ENCODE data around the gene RAC2. TPM values are rescaled to one million over a fixed set of nuclear protein-coding genes. Genes with fewer than 3 reads are reported as not detected.

Gene RAC2
- total and polyA plus RNA-seq, 3 donors from 2014 or later: 1.2 to 15.5 (median 10.7) TPM

GRCh38 chr22:37278261-37278660, 34.2 kb upstream of the RAC2 start:
- no peak for TF ChIP-seq CTCF (IDR thresholded peaks at IDR 0.05)
- TF ChIP-seq POLR2A (IDR thresholded peaks at IDR 0.05): no peak
- no peak for DNase-seq

GRCh38 chr22:37277384-37277783, 33.3 kb upstream of the RAC2 start:
- Histone ChIP-seq H3K36me3 (ENCODE audit: low read depth, missing control alignments) (no peaks in the 10 kb centered on the region), H3K27me3 (no peaks in the 10 kb centered on the region), H3K4me3 (no peak overlapping the region), H3K9me3 (no peaks in the 10 kb centered on the region), H3K27ac (no peak overlapping the region), H3K4me1 (no peaks in the 10 kb centered on the region)
- 69 to 82% methylated on average over 11 of the region's 11 CpGs for WGBS, 2 donors
- intact Hi-C loops (cut with DNase I; ENCODE audit: low total_unique reads): no loop called here
- no peak for DNase-seq
- TF ChIP-seq POLR2A (IDR thresholded peaks at IDR 0.05): no peak
- TF ChIP-seq CTCF (IDR thresholded peaks at IDR 0.05): no peak

More at GRCh38 chr22:37278261-37278660, 34.2 kb upstream of the RAC2 start:
- Histone ChIP-seq H3K27me3 (no peaks in the 10 kb centered on the region), H3K27ac (no peak overlapping the region), H3K9me3 (no peaks in the 10 kb centered on the region), H3K36me3 (ENCODE audit: low read depth, missing control alignments) (no peaks in the 10 kb centered on the region), H3K4me3 (no peak overlapping the region), H3K4me1 (no peaks in the 10 kb centered on the region)
- WGBS, 2 donors: 69 to 74% methylated on average over 5 of the region's 5 CpGs
- intact Hi-C loops (cut with DNase I; ENCODE audit: low total_unique reads): no loop called here

GRCh38 chr22:37276776-37277175, 32.7 kb upstream of the RAC2 start:
- Histone ChIP-seq H3K9me3 (no peaks in the 10 kb centered on the region), H3K27ac (no peak overlapping the region), H3K4me3 (no peak overlapping the region), H3K36me3 (ENCODE audit: low read depth, missing control alignments) (no peaks in the 10 kb centered on the region), H3K4me1 (no peaks in the 10 kb centered on the region), H3K27me3 (no peaks in the 10 kb centered on the region)
- intact Hi-C loops (cut with DNase I; ENCODE audit: low total_unique reads): no loop called here
- no peak for DNase-seq
- TF ChIP-seq POLR2A (IDR thresholded peaks at IDR 0.05): no peak
- no peak for TF ChIP-seq CTCF (IDR thresholded peaks at IDR 0.05)
- 81 to 91% methylated on average over 2 of the region's 2 CpGs for WGBS, 2 donors

GRCh38 chr22:37275622-37276021, 31.6 kb upstream of the RAC2 start:
- intact Hi-C loops (cut with DNase I; ENCODE audit: low total_unique reads): no loop called here
- Histone ChIP-seq H3K27me3 (no peaks in the 10 kb centered on the region), H3K4me1 (no peaks in the 10 kb centered on the region), H3K36me3 (ENCODE audit: low read depth, missing control alignments) (no peaks in the 10 kb centered on the region), H3K9me3 (no peaks in the 10 kb centered on the region), H3K4me3 (no peak overlapping the region), H3K27ac (no peak overlapping the region)
- WGBS, 2 donors: 82 to 92% methylated on average over 5 of the region's 5 CpGs
- TF ChIP-seq POLR2A (IDR thresholded peaks at IDR 0.05) (no peak), CTCF (IDR thresholded peaks at IDR 0.05) (no peak)
- DNase-seq: no peak

- H3K4me3 ChIP-seq: no peak overlapping the region
- WGBS, 2 donors: 88 to 91% methylated on average over 5 to 11 of the region's 11 CpGs
- no peaks in the 10 kb centered on the region for H3K9me3 ChIP-seq
- no peak overlapping the region for H3K27ac ChIP-seq
- no peaks in the 10 kb centered on the region for H3K36me3 ChIP-seq (ENCODE audit: low read depth, missing control alignments)
- intact Hi-C loops (cut with DNase I; ENCODE audit: low total_unique reads): no loop called here
- H3K27me3 ChIP-seq: no peaks in the 10 kb centered on the region
- H3K4me1 ChIP-seq: no peaks in the 10 kb centered on the region
- TF ChIP-seq POLR2A (IDR thresholded peaks at IDR 0.05): no peak
- TF ChIP-seq CTCF (IDR thresholded peaks at IDR 0.05): no peak
- DNase-seq: no peak
Measured at GRCh38 chr22:37275134-37275533, 31.1 kb upstream of the RAC2 start.
